Coronary artery (tissue), 2 donors: Measurements from ENCODE around the gene AIF1.

ENCODE experiments used
- DNase-seq: peaks from one replicate; pipeline ENCODE4 v3.0.0-alpha.2; 2017; ENCODE audit warnings: low spot score
- H3K27ac ChIP-seq, 2 donors: fragments of 200-600 bp; sonication (generic); one replicate each; pipeline ENCODE4 v1.5.1; 2016 to 2019
- H3K4me3 ChIP-seq: fragments of 200-600 bp; sonication (generic); 2 replicates; pipeline ENCODE4 v1.5.1; 2016; ENCODE audit warnings: mild to moderate bottlenecking, moderate library complexity
- TF ChIP-seq, protein P1 (sequence below): fragments of 200-600 bp; sonication (generic); IDR thresholded peaks from one replicate; pipeline ENCODE4 v1.5.1; 2019; ENCODE audit warnings: antibody characterized with exemption

Gene AIF1

DNA sequence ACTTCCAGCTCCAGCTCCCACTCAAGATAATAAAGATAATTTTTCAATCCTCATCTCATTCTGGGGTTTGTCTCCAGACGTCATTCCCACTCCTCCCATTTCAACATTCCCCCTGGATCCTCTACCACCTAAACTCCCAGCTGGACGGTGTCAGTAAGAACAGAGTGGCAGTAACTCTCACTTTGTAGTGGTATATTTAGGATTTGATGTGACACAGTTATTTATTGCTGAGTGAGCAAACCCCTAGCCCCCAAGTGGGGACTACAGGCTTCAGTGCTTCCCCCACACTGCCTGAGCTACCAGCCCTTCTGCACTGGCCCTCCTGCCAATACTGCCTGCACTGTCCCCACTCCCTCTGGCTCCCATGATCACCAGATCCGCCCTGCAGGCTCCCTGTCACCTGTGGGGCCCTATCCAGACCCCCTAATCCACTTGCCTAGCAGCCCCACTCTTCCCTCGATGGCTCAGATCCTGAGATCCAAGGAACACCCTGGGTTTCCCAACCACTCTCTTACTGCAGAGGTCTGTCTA is 43.2 kb downstream of the AIF1 start:
- TF ChIP-seq, protein P1, sequence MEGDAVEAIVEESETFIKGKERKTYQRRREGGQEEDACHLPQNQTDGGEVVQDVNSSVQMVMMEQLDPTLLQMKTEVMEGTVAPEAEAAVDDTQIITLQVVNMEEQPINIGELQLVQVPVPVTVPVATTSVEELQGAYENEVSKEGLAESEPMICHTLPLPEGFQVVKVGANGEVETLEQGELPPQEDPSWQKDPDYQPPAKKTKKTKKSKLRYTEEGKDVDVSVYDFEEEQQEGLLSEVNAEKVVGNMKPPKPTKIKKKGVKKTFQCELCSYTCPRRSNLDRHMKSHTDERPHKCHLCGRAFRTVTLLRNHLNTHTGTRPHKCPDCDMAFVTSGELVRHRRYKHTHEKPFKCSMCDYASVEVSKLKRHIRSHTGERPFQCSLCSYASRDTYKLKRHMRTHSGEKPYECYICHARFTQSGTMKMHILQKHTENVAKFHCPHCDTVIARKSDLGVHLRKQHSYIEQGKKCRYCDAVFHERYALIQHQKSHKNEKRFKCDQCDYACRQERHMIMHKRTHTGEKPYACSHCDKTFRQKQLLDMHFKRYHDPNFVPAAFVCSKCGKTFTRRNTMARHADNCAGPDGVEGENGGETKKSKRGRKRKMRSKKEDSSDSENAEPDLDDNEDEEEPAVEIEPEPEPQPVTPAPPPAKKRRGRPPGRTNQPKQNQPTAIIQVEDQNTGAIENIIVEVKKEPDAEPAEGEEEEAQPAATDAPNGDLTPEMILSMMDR, result no peak
- Histone ChIP-seq H3K27ac (no peak overlapping the region), H3K4me3 (no peak overlapping the region)
- DNase-seq, result no peak

DNA sequence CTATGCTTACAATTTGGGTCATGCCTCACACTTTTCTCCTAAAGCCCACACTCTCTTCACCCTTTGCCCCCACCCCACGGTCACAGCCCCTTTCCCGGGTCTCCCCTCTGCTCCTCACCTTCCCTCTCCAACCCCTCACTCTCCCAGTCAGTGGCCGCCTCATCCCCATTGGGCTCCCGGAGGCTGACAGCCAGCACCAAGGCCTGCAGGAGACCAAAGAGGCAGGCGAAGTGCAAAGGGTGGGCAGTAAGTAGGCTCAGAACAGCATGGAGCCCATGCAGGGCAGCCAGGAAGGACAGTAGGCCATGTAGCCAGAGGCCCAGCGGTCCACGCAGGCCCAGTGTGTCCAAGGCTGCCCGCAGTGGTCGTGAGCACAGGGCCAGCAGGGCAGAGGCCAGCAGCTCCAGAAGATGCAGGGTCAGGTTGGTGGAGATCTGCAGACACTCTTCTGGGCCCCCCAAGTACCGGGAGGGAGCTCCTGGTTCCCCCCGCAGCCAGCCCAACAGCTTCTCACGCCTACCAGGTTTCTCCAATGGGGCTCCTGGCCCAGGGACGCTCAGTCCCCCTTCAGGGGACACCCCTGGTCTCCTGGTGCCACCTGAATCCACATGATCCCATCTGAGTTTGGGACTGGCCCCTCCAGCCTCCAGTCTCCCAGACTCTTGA is 44.1 kb downstream of the AIF1 start:
- DNase-seq, result no peak
- TF ChIP-seq, protein P1, result no peak
- Histone ChIP-seq H3K27ac (peak overlapping the region; percentile 90 to 95), H3K4me3 (peak overlapping the region; percentile 97)

DNA sequence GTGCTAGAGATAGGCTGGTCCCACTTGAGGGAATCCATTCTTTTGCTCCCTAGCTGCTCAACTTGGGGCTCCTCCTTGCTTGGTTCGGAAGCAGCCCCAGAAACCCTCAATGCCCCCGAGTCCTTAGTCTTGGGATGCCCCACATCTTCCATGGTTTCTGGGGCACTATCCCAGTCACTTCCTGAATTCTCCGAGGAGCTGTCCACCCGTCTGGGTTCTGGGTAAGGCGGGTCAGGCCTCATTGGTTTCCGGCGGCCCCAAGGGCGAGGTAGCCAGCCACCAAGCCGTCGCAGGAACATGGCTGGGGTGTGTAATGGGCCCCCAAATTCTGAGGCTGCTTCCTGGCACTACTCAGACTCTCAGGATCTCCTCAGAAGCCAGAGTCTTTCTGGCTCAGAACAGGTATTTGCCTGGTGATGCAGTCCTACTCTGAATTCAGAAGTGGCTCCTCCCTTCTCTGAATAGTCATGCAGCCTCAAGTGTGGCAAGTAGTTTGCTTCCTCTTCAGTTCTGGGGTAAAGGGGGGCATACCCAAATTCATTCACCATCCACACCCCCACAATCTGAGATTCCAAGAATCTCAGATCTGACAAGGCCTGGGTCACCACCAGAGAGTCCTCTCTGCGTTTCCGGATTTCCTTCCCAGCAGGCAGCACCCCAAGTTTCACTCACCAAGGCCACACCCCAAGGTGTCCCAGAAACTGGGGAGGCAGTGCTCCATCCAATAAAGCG is 44.8 kb downstream of the AIF1 start:
- TF ChIP-seq, protein P1, result no peak
- H3K27ac ChIP-seq, result peak overlapping the region; percentile 90 to 95
- peak overlapping the region; percentile 97 for H3K4me3 ChIP-seq
- no peak for DNase-seq

DNA sequence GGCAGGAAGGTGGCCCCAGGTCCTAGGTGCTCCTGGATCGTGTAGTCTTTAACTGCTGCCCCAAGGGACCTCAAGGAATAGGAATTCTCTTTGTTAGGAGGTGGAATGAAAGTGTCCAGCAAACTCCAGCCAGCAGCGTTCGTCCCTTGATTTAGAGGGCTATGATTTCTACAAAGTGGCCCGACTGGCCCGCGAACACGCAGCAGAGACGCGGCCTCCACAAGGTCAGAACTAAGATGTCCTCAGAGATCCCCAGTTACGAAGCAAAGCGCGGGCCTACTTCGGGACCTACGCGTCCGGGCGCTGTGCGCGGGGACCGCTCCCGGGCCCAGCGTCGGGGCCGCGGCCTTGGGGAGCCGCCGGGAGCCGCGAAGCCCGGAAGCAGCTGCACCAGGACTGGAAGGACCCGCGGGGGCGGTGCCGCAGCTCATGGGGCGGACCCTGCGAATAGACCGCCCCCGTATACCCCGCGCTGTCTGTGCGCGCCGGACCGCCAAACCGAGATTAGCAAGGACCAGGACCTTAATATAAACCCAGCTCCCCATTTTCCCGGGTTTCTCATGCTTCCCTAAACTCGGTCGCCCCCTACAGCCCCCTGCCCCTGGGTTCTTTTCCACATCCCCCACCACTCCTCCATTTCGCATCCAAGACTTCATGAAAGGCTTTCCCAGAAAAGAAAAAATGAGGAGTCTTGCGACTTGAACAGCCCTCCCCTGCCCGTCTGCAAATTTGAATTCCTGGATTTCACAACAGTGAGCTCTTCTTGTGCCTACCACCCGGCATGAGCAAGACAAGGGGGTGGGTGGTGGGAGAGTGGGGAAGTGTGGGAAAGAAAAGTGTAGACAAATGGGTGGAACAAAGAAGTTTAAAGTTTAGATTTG is 45.6 kb downstream of the AIF1 start, which contains the start of gene C6orf47:
Gene C6orf47 (minus strand): TSS at position 398 of the 881 bp plus-strand sequence. CDS start 831 bp downstream, outside the sequence.
- TF ChIP-seq, protein P1, result no peak
- DNase-seq, result peak; percentile 89
- Histone ChIP-seq H3K4me3 (peak within 1 kb of the TSS; percentile 97), H3K27ac (peak within 1 kb of the TSS; percentile 90 to 95)

DNA sequence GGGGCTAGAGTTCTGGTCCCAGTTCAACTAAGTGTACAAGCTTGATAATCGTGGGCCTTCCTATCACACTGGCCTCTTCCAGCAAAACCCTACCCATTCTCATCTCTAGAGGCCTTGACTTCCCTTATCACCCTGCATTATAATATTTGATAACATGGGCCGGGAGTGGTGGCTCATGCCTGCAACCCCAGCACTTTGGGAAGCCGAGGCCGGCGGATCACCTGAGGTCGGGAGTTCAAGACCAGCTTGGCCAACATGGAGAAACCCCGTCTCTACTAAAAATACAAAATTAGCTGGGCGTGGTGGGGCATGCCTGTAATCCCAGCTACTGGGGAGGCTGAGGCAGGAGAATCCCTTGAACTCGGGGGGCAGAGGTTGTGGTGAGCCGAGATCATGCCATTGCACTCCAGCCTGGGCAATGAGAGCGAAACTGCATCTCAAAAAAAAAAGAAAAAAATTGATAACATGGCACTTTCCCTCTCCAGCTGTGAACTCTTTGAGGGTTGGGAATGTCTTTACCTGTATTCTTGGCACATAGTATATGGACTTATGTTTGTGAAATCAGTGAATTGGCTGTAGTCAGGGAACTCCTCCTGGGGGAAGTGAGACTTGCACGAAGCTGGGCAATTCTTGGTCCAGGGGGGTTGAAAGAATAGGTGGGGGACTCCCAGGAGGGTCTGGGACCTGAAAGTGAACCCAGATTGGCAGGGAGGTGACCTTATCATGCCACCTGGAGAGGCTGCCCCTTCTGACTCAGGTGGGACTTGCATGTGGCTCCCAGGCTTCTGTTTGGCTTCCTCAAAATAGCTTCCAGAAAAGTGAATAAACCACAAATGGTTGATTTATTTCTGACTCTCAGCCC is 46.5 kb downstream of the AIF1 start:
- H3K27ac ChIP-seq, result peak overlapping the region; percentile 90 to 95
- DNase-seq, result no peak
- TF ChIP-seq, protein P1, result no peak
- H3K4me3 ChIP-seq, result peak overlapping the region; percentile 97
